ENCODE results near the gene IFRD2. TPM values are rescaled to one million over a fixed set of nuclear protein-coding genes. Genes with fewer than 3 reads are reported as not detected.

The IFRD2 gene
- total RNA-seq, 6 donors from 2014 or later, result 45.4 to 126 (median 77.5) TPM

GRCh38 chr3:50271314-50271936 is 20.8 kb downstream of the IFRD2 start:
- DNase-seq (no peak), ATAC-seq (ENCODE audit: low FRiP score in 2 of 2) (no peak)
- WGBS, 2 donors, result 67 to 68% methylated on average over 3 to 10 of the region's 10 CpGs
- no peaks in the 10 kb centered on the region for H3K9me3 ChIP-seq
- H3K27me3 ChIP-seq, result peaks cover 0 to 13% (median 5%) of the 10 kb centered on the region in 4 donors
- TF ChIP-seq POLR2A (IDR thresholded peaks at IDR 0.05) (no peak), CTCF (IDR thresholded peaks at IDR 0.05) (no peak), EP300 (IDR thresholded peaks at IDR 0.05) (no peak), POLR2AphosphoS5 (IDR thresholded peaks at IDR 0.05) (no peak)
- H3K36me3 ChIP-seq, result peaks cover 0 to 15% (median 7%) of the 10 kb centered on the region in 4 donors
- H3K4me1 ChIP-seq, result peaks cover 52 to 85% (median 61%) of the 10 kb centered on the region in 4 donors
- H3K4me3 ChIP-seq, result no peak overlapping the region
- H3K27ac ChIP-seq, result peak overlapping the region in 3 of 4 donors; percentile 26 to 98 (median 88)

GRCh38 chr3:50270422-50271224 is 21.6 kb downstream of the IFRD2 start:
- TF ChIP-seq CTCF (IDR thresholded peaks at IDR 0.05) (no peak), EP300 (IDR thresholded peaks at IDR 0.05) (no peak), POLR2A (IDR thresholded peaks at IDR 0.05) (no peak), POLR2AphosphoS5 (IDR thresholded peaks at IDR 0.05) (no peak)
- peak overlapping the region; percentile 1 to 98 (median 92) for H3K27ac ChIP-seq
- peak overlapping the region in 2 of 4 donors; percentile 43 to 57 for H3K4me3 ChIP-seq
- no peaks in the 10 kb centered on the region for H3K9me3 ChIP-seq
- ATAC-seq (ENCODE audit: low FRiP score in 2 of 2) (no peak), DNase-seq (no peak)
- H3K27me3 ChIP-seq, result peaks cover 0 to 12% (median 5%) of the 10 kb centered on the region in 4 donors
- 77 to 90% methylated on average over 13 to 19 of the region's 19 CpGs for WGBS, 2 donors
- peaks cover 0 to 7% (median 3%) of the 10 kb centered on the region in 4 donors for H3K36me3 ChIP-seq
- peaks cover 59 to 90% (median 69%) of the 10 kb centered on the region in 4 donors for H3K4me1 ChIP-seq

GRCh38 chr3:50269977-50270413 is 22.2 kb downstream of the IFRD2 start:
- Histone ChIP-seq H3K9me3 (no peaks in the 10 kb centered on the region), H3K4me1 (peaks cover 65 to 91% (median 73%) of the 10 kb centered on the region in 4 donors), H3K27me3 (peaks cover 0 to 6% (median 2%) of the 10 kb centered on the region in 4 donors), H3K4me3 (peak overlapping the region in 2 of 4 donors; percentile 43 to 57), H3K27ac (peak overlapping the region in 3 of 4 donors; percentile 88 to 98 (median 96)), H3K36me3 (peaks cover 0 to 2% (median 0%) of the 10 kb centered on the region in 4 donors)
- ATAC-seq (ENCODE audit: low FRiP score in 2 of 2), result no peak
- no peak for DNase-seq
- 76 to 97% methylated on average over 2 to 6 of the region's 8 CpGs for WGBS, 2 donors
- no peak for TF ChIP-seq CTCF (IDR thresholded peaks at IDR 0.05)
- no peak for TF ChIP-seq EP300 (IDR thresholded peaks at IDR 0.05)
- TF ChIP-seq POLR2AphosphoS5 (IDR thresholded peaks at IDR 0.05), result no peak
- no peak for TF ChIP-seq POLR2A (IDR thresholded peaks at IDR 0.05)

GRCh38 chr3:50269460-50269859 is 22.8 kb downstream of the IFRD2 start:
- Histone ChIP-seq H3K9me3 (no peaks in the 10 kb centered on the region), H3K4me3 (peak overlapping the region in 3 of 4 donors; percentile 23 to 57 (median 43)), H3K36me3 (no peaks in the 10 kb centered on the region), H3K27me3 (peaks cover 0 to 4% (median under 1%) of the 10 kb centered on the region in 4 donors), H3K4me1 (peaks cover 68 to 92% (median 76%) of the 10 kb centered on the region in 4 donors), H3K27ac (peak overlapping the region; percentile 84 to 98 (median 92))
- TF ChIP-seq POLR2AphosphoS5 (IDR thresholded peaks at IDR 0.05), result no peak
- ATAC-seq (ENCODE audit: low FRiP score in 2 of 2) (no peak), DNase-seq (no peak)
- 66 to 72% methylated on average over 4 of the region's 4 CpGs for WGBS, 2 donors

All from upper lobe of left lung (tissue), 6 donors.